B cell (primary cell): ENCODE measurements around the gene PACSIN1.

Experiments
- CTCF ChIP-seq: fragments of 200-600 bp; IDR thresholded peaks from one replicate; pipeline ENCODE4 v1.8.0; 2022; ENCODE audit warnings: antibody characterized with exemption, mild to moderate bottlenecking
- EZH2 ChIP-seq: IDR thresholded peaks from 2 replicates; pipeline ENCODE4 v1.6.1; 2012; ENCODE audit warnings: borderline replicate concordance, low read depth, mild to moderate bottlenecking, moderate library complexity, low read length; ENCODE audit not compliant: insufficient read depth, poor library complexity, severe bottlenecking

- no peak for TF ChIP-seq CTCF
- no peak for TF ChIP-seq EZH2
Measured at GRCh38 chr6:34583861-34584604, 118.2 kb downstream of the PACSIN1 start.
